Mesenteric fat pad (tissue), 1 donor: Measurements from ENCODE around the gene MUC13. TPM values are rescaled to one million over a fixed set of nuclear protein-coding genes. Genes with fewer than 3 reads are reported as not detected.

Experiments
- DNase-seq: peaks from one replicate; pipeline ENCODE4 v3.0.0-alpha.2; 2020; ENCODE audit warnings: low spot score
- total RNA-seq: library from RNA; stranded (reverse); fragmentation: NEBNext Ultra II Directional; extraction: Animal tissue kit (Norgen Biotek cat#: 25700); gene quantifications from one replicate; pipeline ENCODE4 v1.2.1, GENCODE V29; 2021
- donor health status: DM: yes; HTN: yes; CAD: no.

MUC13 gene
- total RNA-seq, 1 donor from 2014 or later, result 0.58 TPM

DNA sequence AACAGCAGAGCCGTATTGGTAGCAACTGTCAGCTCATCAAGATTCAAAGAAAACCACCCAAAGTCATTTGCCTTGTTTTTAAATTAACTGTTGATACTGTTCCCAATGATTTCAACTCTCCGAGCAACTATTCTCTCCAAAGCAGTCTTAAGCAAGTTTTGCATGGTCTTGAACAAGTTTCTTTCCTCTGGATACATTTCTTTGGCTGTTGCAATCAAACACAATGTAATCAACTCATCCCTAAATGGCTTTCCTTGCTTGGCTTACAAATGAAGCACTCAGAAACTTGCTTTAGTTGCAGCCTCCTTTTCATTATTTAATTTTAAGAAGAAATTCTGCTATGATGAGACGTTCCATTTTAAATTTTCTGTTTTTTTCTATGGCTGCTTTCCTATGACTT lies 15.5 kb upstream of the MUC13 start:
- DNase-seq, result no peak

GRCh38 chr3:124942613-124943012 lies 8.1 kb upstream of the MUC13 start:
- no peak for DNase-seq

DNA sequence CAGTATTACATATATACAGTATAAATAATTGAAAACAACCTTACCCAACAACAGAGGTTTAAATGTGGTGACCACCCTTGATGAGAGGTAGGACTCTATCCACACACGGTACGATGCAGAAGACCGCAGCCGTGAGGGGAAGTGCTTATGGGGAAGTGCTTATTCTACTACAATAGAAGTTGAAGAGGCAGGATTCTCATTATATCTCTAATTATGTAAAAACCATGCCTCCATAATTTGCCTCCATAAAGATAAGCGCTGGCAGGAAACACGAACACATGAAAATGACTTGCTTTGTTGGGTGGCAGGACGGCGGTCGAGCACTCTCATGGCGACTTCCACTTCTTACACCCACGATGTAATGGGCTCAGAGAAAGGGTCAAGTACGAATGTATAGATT lies 7.2 kb upstream of the MUC13 start:
- DNase-seq, result no peak

GRCh38 chr3:124939661-124940060 lies 5.1 kb upstream of the MUC13 start:
- no peak for DNase-seq

DNA sequence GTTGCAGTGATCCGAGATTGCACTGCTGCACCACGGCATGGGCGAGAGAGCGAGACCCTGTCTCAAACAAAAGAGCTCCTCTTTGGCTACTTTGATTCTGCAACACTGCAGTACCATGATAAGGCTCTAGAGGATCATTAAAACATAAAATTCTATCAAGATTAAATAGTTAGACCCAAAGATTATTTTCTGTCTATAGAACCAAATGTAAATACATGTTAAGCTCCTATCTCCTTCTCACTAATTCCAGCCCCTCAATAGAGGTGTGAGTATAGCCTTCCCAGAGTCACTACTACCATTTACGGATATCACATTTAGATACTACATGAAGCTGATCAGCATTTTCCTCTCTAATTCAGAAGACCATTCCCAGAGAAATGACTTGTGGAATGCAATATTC lies 4.3 kb upstream of the MUC13 start:
- no peak for DNase-seq

GRCh38 chr3:124937049-124937448 lies 2.5 kb upstream of the MUC13 start:
- no peak for DNase-seq

DNA sequence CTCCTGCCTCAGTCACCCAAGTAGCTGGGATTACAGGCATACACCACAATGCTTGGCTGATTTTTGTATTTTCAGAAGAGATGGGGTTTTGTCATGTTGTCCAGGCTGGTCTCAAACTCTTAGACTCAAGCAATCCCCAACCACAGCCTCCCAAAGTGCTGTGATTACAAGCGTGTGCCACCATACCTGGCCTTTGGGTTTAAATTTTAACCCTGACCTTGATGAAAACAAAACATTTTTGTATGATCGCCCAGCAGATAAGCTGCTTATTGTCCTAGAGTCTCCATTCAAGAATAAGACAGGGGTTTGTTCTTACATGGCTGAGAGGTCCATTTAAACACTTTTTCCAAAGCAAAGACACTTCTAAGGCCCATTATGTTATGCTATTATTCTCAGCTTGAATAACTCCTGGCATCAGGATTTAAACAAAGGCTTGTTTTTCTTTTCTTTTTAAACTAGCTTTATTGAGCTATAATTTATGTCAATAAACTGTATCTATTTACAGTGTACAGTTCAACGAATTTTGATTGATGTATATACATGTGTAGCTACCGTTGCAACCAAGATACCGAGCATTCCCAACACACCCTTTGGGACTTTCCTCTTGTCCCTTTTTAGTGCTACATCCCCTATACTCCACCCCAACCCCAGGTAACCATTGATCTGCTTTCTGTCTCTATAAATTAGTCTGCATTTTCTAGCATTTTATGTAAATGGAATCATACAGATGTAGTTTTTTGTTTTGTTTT lies 1.4 kb upstream of the MUC13 start:
- DNase-seq, result no peak

GRCh38 chr3:124935264-124935663 lies 713 bp upstream of the MUC13 start:
- no peak for DNase-seq

GRCh38 chr3:124928333-124929202 lies 6.0 kb downstream of the MUC13 start:
- DNase-seq, result no peak

DNA sequence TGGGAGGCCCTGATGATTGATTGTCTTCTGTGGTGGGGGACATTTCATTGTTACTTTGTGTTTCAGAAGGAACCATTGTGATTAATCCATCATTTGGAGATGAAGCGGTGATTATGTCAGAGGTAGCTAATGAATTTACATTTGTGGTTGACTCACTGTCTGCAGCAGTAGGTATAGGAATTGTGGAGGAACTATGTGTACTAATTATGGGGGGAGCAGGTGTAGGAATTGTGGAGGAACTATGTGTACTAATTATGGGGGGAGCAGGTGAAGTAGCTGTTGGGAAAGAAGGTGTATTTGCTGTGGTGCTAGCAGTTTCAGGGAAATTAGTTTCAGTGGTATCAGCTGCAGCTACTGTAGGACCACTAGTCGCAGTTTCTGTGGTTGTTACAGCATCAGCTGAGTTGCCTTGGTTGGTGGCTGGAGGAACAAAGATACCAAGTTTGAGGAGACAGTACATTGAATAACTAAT lies 6.9 kb downstream of the MUC13 start:
- DNase-seq, result no peak

GRCh38 chr3:124926426-124927101 lies 8.0 kb downstream of the MUC13 start:
- no peak for DNase-seq

GRCh38 chr3:124924741-124925140 lies 9.8 kb downstream of the MUC13 start:
- DNase-seq, result no peak

- DNase-seq, result no peak
Measured at GRCh38 chr3:124923833-124924232, 10.7 kb downstream of the MUC13 start.

- DNase-seq, result no peak
Measured at GRCh38 chr3:124920718-124921117, 13.8 kb downstream of the MUC13 start.

- DNase-seq, result no peak
Measured at GRCh38 chr3:124919756-124920155, 14.8 kb downstream of the MUC13 start.

GRCh38 chr3:124918524-124918923 lies 16.0 kb downstream of the MUC13 start:
- DNase-seq, result no peak

- DNase-seq, result no peak
Measured at GRCh38 chr3:124916837-124917409, 17.6 kb downstream of the MUC13 start.

DNA sequence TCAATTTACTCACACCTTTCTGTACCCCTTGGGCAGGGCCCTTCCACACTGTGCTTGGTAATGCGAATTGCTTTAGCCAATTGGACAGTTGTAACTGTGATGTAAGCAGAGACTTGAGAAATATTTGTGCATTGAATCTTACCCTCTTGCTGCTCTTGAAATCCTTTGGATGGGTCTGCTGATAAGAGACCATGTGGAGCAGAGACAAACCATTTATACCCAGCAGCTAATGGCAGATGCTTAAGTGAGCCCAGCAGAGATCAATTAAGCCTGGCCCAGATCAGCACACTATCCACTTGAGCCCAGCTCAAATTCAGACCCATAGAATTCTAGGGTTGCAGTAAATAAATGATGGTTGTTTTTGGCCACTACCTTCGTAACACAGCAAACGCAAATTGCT lies 19.3 kb downstream of the MUC13 start:
- no peak for DNase-seq

- DNase-seq, result no peak
Measured at GRCh38 chr3:124907957-124908356, 26.6 kb downstream of the MUC13 start.

GRCh38 chr3:124904835-124905492 lies 29.6 kb downstream of the MUC13 start:
- no peak for DNase-seq
